Gastrocnemius medialis (tissue), 4 donors: ENCODE results near the gene MLIP. TPM values are rescaled to one million over a fixed set of nuclear protein-coding genes. Genes with fewer than 3 reads are reported as not detected.

ENCODE experiments used
- ATAC-seq, 2 donors: fragments of 150-250 bp; one replicate each; pipeline ENCODE4 v1.9.1; 2016
- DNase-seq, 2 donors: peaks; one replicate each; pipeline ENCODE4 v3.0.0-alpha.2; 2019
- H3K27ac ChIP-seq, 4 donors: fragments of 200-600 bp; sonication (generic); 1 replicate in 1 of 4; 2 replicates in 3 of 4; pipeline ENCODE4 v1.5.1; 2016 to 2018; ENCODE audit warnings: mild to moderate bottlenecking in 2 of 4, moderate library complexity in 1 of 4
- H3K27me3 ChIP-seq, 3 donors: fragments of 200-600 bp; sonication (generic) in 2 of 3; 1 replicate in 1 of 3; 2 replicates in 2 of 3; pipeline versions ENCODE4 v1.5.1 to v1.6.0; 2016 to 2019; ENCODE audit warnings: mild to moderate bottlenecking in 1 of 3, moderate library complexity in 1 of 3
- H3K36me3 ChIP-seq, 2 donors: fragments of 200-600 bp; sonication (generic) in 1 of 2; one replicate each; pipeline ENCODE4 v1.5.1; 2017 to 2018
- H3K4me1 ChIP-seq, 2 donors: fragments of 200-600 bp; sonication (generic) in 1 of 2; one replicate each; pipeline ENCODE4 v1.5.1; 2016 to 2017; ENCODE audit warnings: mild to moderate bottlenecking in 2 of 2
- H3K4me3 ChIP-seq, 4 donors: fragments of 200-600 bp; sonication (generic) in 3 of 4; 1 replicate in 1 of 4; 2 replicates in 3 of 4; pipeline ENCODE4 v1.5.1; 2016 to 2019; ENCODE audit warnings: mild to moderate bottlenecking in 2 of 4
- H3K9me3 ChIP-seq, 3 donors: fragments of 200-600 bp; sonication (generic) in 2 of 3; 1 replicate in 1 of 3; 2 replicates in 2 of 3; pipeline ENCODE4 v1.5.1; 2016 to 2019
- CTCF ChIP-seq, 5 experiments: fragments of 450-650 bp in 3 of 5; fragments of 200-600 bp in 2 of 5; sonication (generic) in 2 of 5; IDR thresholded peaks in 4 of 5; conservative IDR thresholded peaks in 1 of 5; 1 replicate in 4 of 5; 2 replicates in 1 of 5; pipeline ENCODE4 v1.5.1; 2016 to 2019; ENCODE audit warnings: antibody characterized with exemption in 5 of 5, mild to moderate bottlenecking in 3 of 5, moderate library complexity in 3 of 5
- POLR2A ChIP-seq, 2 donors: fragments of 450-650 bp; IDR thresholded peaks; one replicate each; pipeline ENCODE4 v1.6.1; 2017; ENCODE audit warnings: antibody characterized with exemption in 2 of 2, mild to moderate bottlenecking in 2 of 2, moderate library complexity in 2 of 2
- in situ Hi-C, 4 donors: fragments of 200-750 bp; cut with MboI; loops; one replicate each; pipeline versions ENCODE4 v1.15.0 to v1.8.0; 2017; ENCODE audit warnings: low sequenced_read_pairs in 4 of 4
- intact Hi-C: fragments of 100-400 bp; cut with DNase I; formaldehyde crosslinking; loops from one replicate; pipeline ENCODE4 v1.15.1; 2023; ENCODE audit warnings: low total_unique reads
- total RNA-seq, 4 donors: library from RNA; depleted of rRNA; stranded (reverse); fragments of >200 nt; gene quantifications; one replicate each; pipeline versions ENCODE4 v1.1.0 to v1.2.3, GENCODE V29; 2016

The MLIP gene
- total RNA-seq, 4 donors from 2014 or later, result 130 to 200 (median 160) TPM

GRCh38 chr6:54291146-54291545 is 179.9 kb downstream of the MLIP start:
- Histone ChIP-seq H3K27me3 (no peaks in the 10 kb centered on the region), H3K4me3 (no peak overlapping the region), H3K4me1 (no peaks in the 10 kb centered on the region), H3K9me3 (no peaks in the 10 kb centered on the region), H3K36me3 (no peaks in the 10 kb centered on the region), H3K27ac (no peak overlapping the region)
- intact Hi-C loops (no loop called here), in situ Hi-C loops (no loop called here)
- ATAC-seq (no peak), DNase-seq (no peak)
- TF ChIP-seq POLR2A (IDR thresholded peaks at IDR 0.05), result no peak
- TF ChIP-seq CTCF (IDR thresholded peaks at IDR 0.05 in 4 of 5, conservative IDR thresholded peaks at IDR 0.05 in 1 of 5), result no peak

DNA sequence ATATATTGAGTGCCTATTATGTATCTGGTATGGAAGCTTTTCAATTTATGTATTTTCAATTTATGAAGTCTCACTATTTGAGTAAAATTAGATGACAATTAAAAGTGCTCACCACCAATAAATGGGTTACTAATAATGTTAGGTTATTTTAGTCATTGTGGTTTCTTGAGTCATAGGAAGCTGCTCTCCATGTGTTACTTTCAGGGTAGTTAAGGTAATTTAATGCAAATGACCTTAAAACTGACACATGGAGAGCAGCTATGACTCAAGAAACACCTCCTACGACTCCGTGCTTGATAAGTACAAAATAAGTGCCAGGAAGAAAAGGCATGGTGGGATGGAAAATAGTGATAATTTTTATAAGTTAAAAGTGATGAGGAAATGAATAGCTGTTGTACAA is 180.5 kb downstream of the MLIP start:
- intact Hi-C loops (no loop called here), in situ Hi-C loops (no loop called here)
- TF ChIP-seq CTCF (IDR thresholded peaks at IDR 0.05 in 4 of 5, conservative IDR thresholded peaks at IDR 0.05 in 1 of 5) (no peak), POLR2A (IDR thresholded peaks at IDR 0.05) (no peak)
- no peak overlapping the region for H3K4me3 ChIP-seq
- H3K4me1 ChIP-seq, result no peaks in the 10 kb centered on the region
- H3K36me3 ChIP-seq, result no peaks in the 10 kb centered on the region
- H3K27me3 ChIP-seq, result no peaks in the 10 kb centered on the region
- no peak for ATAC-seq
- DNase-seq, result no peak
- no peaks in the 10 kb centered on the region for H3K9me3 ChIP-seq
- no peak overlapping the region for H3K27ac ChIP-seq

DNA sequence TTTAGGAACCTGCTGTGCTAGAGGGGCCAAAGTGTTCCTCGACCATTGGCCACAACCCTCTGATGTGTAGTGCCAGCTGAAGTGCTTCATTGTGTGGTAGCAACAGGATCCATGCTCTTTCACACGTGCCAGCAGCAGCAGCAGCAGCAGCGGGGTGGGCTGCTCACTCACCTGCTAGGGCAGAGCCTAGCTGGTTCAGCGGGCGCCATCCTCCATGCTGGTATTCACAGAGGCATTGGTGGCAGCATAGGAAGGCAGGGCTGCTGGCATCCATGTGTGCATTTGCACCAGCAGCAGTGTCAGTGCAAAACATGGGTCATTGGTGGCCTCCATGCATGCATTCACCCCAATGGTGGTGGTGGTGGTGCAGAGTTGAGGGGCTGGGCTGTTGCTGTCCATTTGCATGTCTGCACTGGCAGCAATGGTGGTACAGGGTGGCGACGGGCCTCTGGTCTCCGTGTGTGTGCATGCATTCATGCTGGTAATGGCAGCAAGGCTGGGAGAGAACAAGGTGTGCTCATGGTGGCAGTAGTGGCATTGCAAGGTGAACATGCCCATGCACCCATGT is 183.8 kb downstream of the MLIP start:
- ATAC-seq, result no peak
- H3K4me1 ChIP-seq, result no peaks in the 10 kb centered on the region

DNA sequence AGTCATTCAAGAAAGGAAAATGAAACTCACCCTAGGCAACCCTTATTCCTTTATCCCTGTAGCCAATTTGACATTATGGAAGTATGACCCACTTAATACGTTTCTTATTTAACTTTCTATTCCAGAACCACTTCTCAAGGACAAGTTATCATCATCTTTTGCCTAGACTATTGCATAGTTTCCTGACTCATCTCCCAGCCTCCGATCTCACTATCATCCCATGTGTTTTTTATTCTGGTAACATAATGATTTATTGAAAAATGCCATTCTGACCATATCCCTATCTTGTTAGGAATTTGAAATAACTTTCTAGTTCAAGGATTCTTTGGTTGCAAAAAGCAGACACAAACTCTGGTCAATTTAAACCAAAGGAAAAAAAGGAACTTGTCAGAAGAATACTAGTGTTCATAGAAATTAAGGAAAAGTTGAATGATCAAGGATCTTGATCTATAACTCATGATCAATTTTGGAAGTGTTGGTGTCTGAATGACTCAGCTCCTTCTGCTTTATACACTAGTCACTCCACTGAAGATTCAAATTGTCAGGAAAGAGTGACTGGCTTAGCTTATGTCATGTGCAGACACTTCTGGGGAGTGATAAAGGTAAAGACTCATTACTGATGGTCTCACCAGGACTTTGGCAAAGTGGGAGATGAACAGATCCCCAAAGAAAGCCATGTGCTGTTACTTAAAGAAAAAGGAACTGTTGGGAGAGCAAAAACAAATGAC is 188.5 kb downstream of the MLIP start:
- no peaks in the 10 kb centered on the region for H3K36me3 ChIP-seq
- no peak for ATAC-seq
- H3K9me3 ChIP-seq, result no peaks in the 10 kb centered on the region
- TF ChIP-seq POLR2A (IDR thresholded peaks at IDR 0.05) (no peak), CTCF (IDR thresholded peaks at IDR 0.05 in 4 of 5, conservative IDR thresholded peaks at IDR 0.05 in 1 of 5) (no peak)
- H3K27me3 ChIP-seq, result no peaks in the 10 kb centered on the region
- H3K4me3 ChIP-seq, result no peak overlapping the region
- H3K4me1 ChIP-seq, result no peaks in the 10 kb centered on the region
- in situ Hi-C loops, result no loop called here
- no peak for DNase-seq
- no peak overlapping the region for H3K27ac ChIP-seq
- intact Hi-C loops, result no loop called here

More for the DNA sequence above, 183.8 kb downstream of the MLIP start:
- no peak overlapping the region for H3K4me3 ChIP-seq
- no peaks in the 10 kb centered on the region for H3K36me3 ChIP-seq
- in situ Hi-C loops (no loop called here), intact Hi-C loops (no loop called here)
- H3K9me3 ChIP-seq, result no peaks in the 10 kb centered on the region
- no peak for DNase-seq
- TF ChIP-seq POLR2A (IDR thresholded peaks at IDR 0.05) (no peak), CTCF (IDR thresholded peaks at IDR 0.05 in 4 of 5, conservative IDR thresholded peaks at IDR 0.05 in 1 of 5) (no peak)
- H3K27me3 ChIP-seq, result no peaks in the 10 kb centered on the region
- H3K27ac ChIP-seq, result no peak overlapping the region
